ENCODE measurements around the gene TNRC6C. TPM values are rescaled to one million over a fixed set of nuclear protein-coding genes. Genes with fewer than 3 reads are reported as not detected.
A peak's percentile ranks its signal among the peaks of the same experiment; 100 is the strongest.

Gene TNRC6C
- total and polyA plus RNA-seq, 2 of the 13 experiments (the other 11 are each of a cell fraction or from before 2014, with no cell fraction given): 0.66 to 4.9 TPM

- TF ChIP-seq, protein P1, sequence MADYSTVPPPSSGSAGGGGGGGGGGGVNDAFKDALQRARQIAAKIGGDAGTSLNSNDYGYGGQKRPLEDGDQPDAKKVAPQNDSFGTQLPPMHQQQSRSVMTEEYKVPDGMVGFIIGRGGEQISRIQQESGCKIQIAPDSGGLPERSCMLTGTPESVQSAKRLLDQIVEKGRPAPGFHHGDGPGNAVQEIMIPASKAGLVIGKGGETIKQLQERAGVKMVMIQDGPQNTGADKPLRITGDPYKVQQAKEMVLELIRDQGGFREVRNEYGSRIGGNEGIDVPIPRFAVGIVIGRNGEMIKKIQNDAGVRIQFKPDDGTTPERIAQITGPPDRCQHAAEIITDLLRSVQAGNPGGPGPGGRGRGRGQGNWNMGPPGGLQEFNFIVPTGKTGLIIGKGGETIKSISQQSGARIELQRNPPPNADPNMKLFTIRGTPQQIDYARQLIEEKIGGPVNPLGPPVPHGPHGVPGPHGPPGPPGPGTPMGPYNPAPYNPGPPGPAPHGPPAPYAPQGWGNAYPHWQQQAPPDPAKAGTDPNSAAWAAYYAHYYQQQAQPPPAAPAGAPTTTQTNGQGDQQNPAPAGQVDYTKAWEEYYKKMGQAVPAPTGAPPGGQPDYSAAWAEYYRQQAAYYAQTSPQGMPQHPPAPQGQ (CRISPR knock-in tag; IDR thresholded peaks at IDR 0.05; ENCODE audit: borderline replicate concordance): no peak
- no peak for TF ChIP-seq JUN (CRISPR knock-in tag; IDR thresholded peaks at IDR 0.05)
- TF ChIP-seq ZNF83 (CRISPR knock-in tag; IDR thresholded peaks at IDR 0.05; ENCODE audit: borderline replicate concordance): no peak
- no peak for TF ChIP-seq SIX4 (CRISPR knock-in tag; IDR thresholded peaks at IDR 0.05)
- no peak for TF ChIP-seq NR3C1 (CRISPR knock-in tag; IDR thresholded peaks at IDR 0.05)
- no peak for TF ChIP-seq FOXA1 (IDR thresholded peaks at IDR 0.05)
- no peak for TF ChIP-seq FOXA1 (CRISPR knock-in tag; IDR thresholded peaks at IDR 0.05)
- TF ChIP-seq ZNF512B (CRISPR knock-in tag; IDR thresholded peaks at IDR 0.05; ENCODE audit: borderline replicate concordance): no peak
- TF ChIP-seq HMGXB4 (CRISPR knock-in tag; IDR thresholded peaks at IDR 0.05; ENCODE audit: borderline replicate concordance in 1 of 2, low read depth in 1 of 2): peak in 1 of 2 experiments; percentile 56; a peak in 1 of 4 replicates
- TF ChIP-seq ZNF282 (IDR thresholded peaks at IDR 0.05; ENCODE audit: partially characterized antibody): no peak
- TF ChIP-seq KLF16 (CRISPR knock-in tag; IDR thresholded peaks at IDR 0.05): no peak
- TF ChIP-seq MIXL1 (CRISPR knock-in tag; IDR thresholded peaks at IDR 0.05): no peak
- TF ChIP-seq HOXA9 (CRISPR knock-in tag; IDR thresholded peaks at IDR 0.05; ENCODE audit: borderline replicate concordance): no peak
- TF ChIP-seq ZSCAN30 (CRISPR knock-in tag; IDR thresholded peaks at IDR 0.05): no peak
- peak; percentile 75 for TF ChIP-seq RARA (CRISPR knock-in tag; IDR thresholded peaks at IDR 0.05)
- TF ChIP-seq ATF2 (CRISPR knock-in tag; IDR thresholded peaks at IDR 0.05): no peak
- TF ChIP-seq RORA (CRISPR knock-in tag; IDR thresholded peaks at IDR 0.05): no peak
- peak; percentile 54 for TF ChIP-seq SALL1 (CRISPR knock-in tag; IDR thresholded peaks at IDR 0.05)
- no peak; the same call in 1 of the 2 replicates for TF ChIP-seq PPARG (CRISPR knock-in tag; conservative IDR thresholded peaks at IDR 0.05)
Observed at GRCh38 chr17:78117027-78117981, 158.8 kb downstream of the TNRC6C start (continued).
